ENCODE results near the gene HOMER3. TPM values are rescaled to one million over a fixed set of nuclear protein-coding genes. Genes with fewer than 3 reads are reported as not detected.

The HOMER3 gene
- total and polyA plus RNA-seq, 2 of the 13 experiments (the other 11 are each of a cell fraction or from before 2014, with no cell fraction given): 21.3 to 27.3 TPM

GRCh38 chr19:18895038-18895823 is 45.8 kb downstream of the HOMER3 start (continued):
- TF ChIP-seq ATF2 (CRISPR knock-in tag; IDR thresholded peaks at IDR 0.05) (peak; percentile 32; the same call in 1 of the 2 replicates), PAXIP1 (CRISPR knock-in tag; conservative IDR thresholded peaks at IDR 0.05) (0 out of 2 replicates have a peak, but pooled peaks have one; percentile 22), NR2C2 (CRISPR knock-in tag; IDR thresholded peaks at IDR 0.05; ENCODE audit: borderline replicate concordance) (no peak), BORCS8-MEF2B (CRISPR knock-in tag; IDR thresholded peaks at IDR 0.05) (peak; percentile 27; the same call in 1 of the 2 replicates), HDAC1 (CRISPR knock-in tag; IDR thresholded peaks at IDR 0.05) (peak; percentile 70), TRIM24 (CRISPR knock-in tag; IDR thresholded peaks at IDR 0.05) (peak; percentile 46; the same call in 1 of the 2 replicates), ZNF580 (CRISPR knock-in tag; IDR thresholded peaks at IDR 0.05; ENCODE audit: borderline replicate concordance, low read depth) (peak; percentile 35; the same call in 1 of the 2 replicates), TGIF2 (CRISPR knock-in tag; IDR thresholded peaks at IDR 0.05) (peak; percentile 53; the same call in 1 of the 2 replicates), SALL1 (CRISPR knock-in tag; IDR thresholded peaks at IDR 0.05) (peak; percentile 68), GLI4 (CRISPR knock-in tag; IDR thresholded peaks at IDR 0.05; ENCODE audit: borderline replicate concordance) (peak; percentile 26; the same call in 1 of the 2 replicates), RXRA (CRISPR knock-in tag; IDR thresholded peaks at IDR 0.05) (peak; percentile 39; the same call in 1 of the 2 replicates), ZNF678 (CRISPR knock-in tag; IDR thresholded peaks at IDR 0.05) (0 out of 2 replicates have a peak, but pooled peaks have one; percentile 33), BCLAF1 (IDR thresholded peaks at IDR 0.05) (no peak), ZNF263 (CRISPR knock-in tag; IDR thresholded peaks at IDR 0.05) (peak; percentile 67; the same call in 1 of the 2 replicates), ZIK1 (CRISPR knock-in tag; IDR thresholded peaks at IDR 0.05; ENCODE audit: borderline replicate concordance, low read depth) (0 out of 2 replicates have a peak, but pooled peaks have one; percentile 31)
- TF ChIP-seq, protein P1, sequence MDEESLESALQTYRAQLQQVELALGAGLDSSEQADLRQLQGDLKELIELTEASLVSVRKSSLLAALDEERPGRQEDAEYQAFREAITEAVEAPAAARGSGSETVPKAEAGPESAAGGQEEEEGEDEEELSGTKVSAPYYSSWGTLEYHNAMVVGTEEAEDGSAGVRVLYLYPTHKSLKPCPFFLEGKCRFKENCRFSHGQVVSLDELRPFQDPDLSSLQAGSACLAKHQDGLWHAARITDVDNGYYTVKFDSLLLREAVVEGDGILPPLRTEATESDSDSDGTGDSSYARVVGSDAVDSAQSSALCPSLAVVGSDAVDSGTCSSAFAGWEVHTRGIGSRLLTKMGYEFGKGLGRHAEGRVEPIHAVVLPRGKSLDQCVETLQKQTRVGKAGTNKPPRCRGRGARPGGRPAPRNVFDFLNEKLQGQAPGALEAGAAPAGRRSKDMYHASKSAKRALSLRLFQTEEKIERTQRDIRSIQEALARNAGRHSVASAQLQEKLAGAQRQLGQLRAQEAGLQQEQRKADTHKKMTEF (CRISPR knock-in tag; IDR thresholded peaks at IDR 0.05): peak; percentile 43; the same call in 1 of the 2 replicates
- TF ChIP-seq, protein P2, sequence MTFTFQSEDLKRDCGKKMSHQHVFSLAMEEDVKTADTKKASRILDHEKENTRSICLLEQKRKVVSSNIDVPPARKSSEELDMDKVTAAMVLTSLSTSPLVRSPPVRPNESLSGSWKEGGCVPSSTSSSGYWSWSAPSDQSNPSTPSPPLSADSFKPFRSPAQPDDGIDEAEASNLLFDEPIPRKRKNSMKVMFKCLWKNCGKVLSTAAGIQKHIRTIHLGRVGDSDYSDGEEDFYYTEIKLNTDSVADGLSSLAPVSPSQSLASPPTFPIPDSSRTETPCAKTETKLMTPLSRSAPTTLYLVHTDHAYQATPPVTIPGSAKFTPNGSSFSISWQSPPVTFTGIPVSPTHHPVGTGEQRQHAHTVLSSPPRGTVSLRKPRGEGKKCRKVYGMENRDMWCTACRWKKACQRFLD (CRISPR knock-in tag; IDR thresholded peaks at IDR 0.05; ENCODE audit: borderline replicate concordance): no peak; the same call in 1 of the 2 replicates
